Sigmoid colon (tissue), 7 donors: ENCODE results near the gene FHL3. TPM values are rescaled to one million over a fixed set of nuclear protein-coding genes. Genes with fewer than 3 reads are reported as not detected.

Source experiments
- DNase-seq: peaks from one replicate; pipeline ENCODE4 v3.0.0-alpha.2; 2019
- H3K27ac ChIP-seq, 4 donors: fragments of 200-600 bp; sonication (generic); one replicate each; pipeline ENCODE4 v1.5.1; 2016 to 2019; ENCODE audit warnings: mild to moderate bottlenecking in 1 of 4
- H3K27me3 ChIP-seq, 3 donors: fragments of 200-600 bp; sonication (generic); one replicate each; pipeline ENCODE4 v1.5.1; 2019; ENCODE audit warnings: mild to moderate bottlenecking in 1 of 3
- H3K36me3 ChIP-seq, 4 donors: fragments of 200-600 bp; sonication (generic); one replicate each; pipeline ENCODE4 v1.5.1; 2016 to 2019
- H3K4me1 ChIP-seq, 4 donors: fragments of 200-600 bp; sonication (generic); one replicate each; pipeline ENCODE4 v1.5.1; 2017 to 2019
- H3K4me3 ChIP-seq, 4 donors: fragments of 200-600 bp; sonication (generic); one replicate each; pipeline ENCODE4 v1.5.1; 2017 to 2019; ENCODE audit warnings: mild to moderate bottlenecking in 2 of 4, moderate library complexity in 1 of 4
- H3K9me3 ChIP-seq, 4 donors: fragments of 200-600 bp in 3 of 4; sonication (generic) in 3 of 4; one replicate each; pipeline versions ENCODE4 v1.5.1 to v1.6.1; 2013 to 2019
- CTCF ChIP-seq, 4 experiments: fragments of 450-650 bp in 3 of 4; fragments of 200-600 bp in 1 of 4; IDR thresholded peaks; one replicate each; pipeline ENCODE4 v1.5.1; 2016 to 2019; ENCODE audit warnings: antibody characterized with exemption in 4 of 4, mild to moderate bottlenecking in 3 of 4, moderate library complexity in 2 of 4
- EP300 ChIP-seq, 4 donors: sonication (generic); formaldehyde crosslinking; IDR thresholded peaks; one replicate each; pipeline ENCODE4 v1.6.1; 2017; ENCODE audit warnings: antibody characterized with exemption in 4 of 4
- POLR2A ChIP-seq, 2 donors: fragments of 450-650 bp; IDR thresholded peaks; one replicate each; pipeline ENCODE4 v1.6.1; 2016; ENCODE audit warnings: antibody characterized with exemption in 2 of 2, mild to moderate bottlenecking in 2 of 2, moderate library complexity in 2 of 2
- POLR2AphosphoS5 ChIP-seq, 4 donors: sonication (generic); formaldehyde crosslinking; IDR thresholded peaks; one replicate each; pipeline ENCODE4 v1.6.1; 2017; ENCODE audit warnings: antibody characterized with exemption in 4 of 4
- WGBS, 2 donors: extraction: QIAGEN DNeasy Blood & Tissue Kit; methylation state at CpG; one replicate each; pipeline ENCODE4 v1.1.7; 2013; 5-methylcytosine and 5-hydroxymethylcytosine counted together
- intact Hi-C: fragments of 100-400 bp; cut with DNase I; formaldehyde crosslinking; loops from one replicate; pipeline ENCODE4 v1.15.1; 2023
- polyA plus RNA-seq, 3 donors: library from polyadenylated mRNA; stranded (reverse); fragments of 200-250 nt; gene quantifications; one replicate each; pipeline ENCODE4 v1.2.3, GENCODE V29; 2013
- total RNA-seq, 4 donors: library from RNA; depleted of rRNA; stranded (reverse); fragments of >200 nt; gene quantifications; one replicate each; pipeline ENCODE4 v1.1.0, GENCODE V29; 2016
- donor health status: healthy with polysubstance abuse.
- donor health status: Bipolar disorder and iron deficiency.
- donor health status: healthy.

FHL3 gene
- total and polyA plus RNA-seq, 7 donors, result 2.5 to 76.4 (median 38.9) TPM

DNA sequence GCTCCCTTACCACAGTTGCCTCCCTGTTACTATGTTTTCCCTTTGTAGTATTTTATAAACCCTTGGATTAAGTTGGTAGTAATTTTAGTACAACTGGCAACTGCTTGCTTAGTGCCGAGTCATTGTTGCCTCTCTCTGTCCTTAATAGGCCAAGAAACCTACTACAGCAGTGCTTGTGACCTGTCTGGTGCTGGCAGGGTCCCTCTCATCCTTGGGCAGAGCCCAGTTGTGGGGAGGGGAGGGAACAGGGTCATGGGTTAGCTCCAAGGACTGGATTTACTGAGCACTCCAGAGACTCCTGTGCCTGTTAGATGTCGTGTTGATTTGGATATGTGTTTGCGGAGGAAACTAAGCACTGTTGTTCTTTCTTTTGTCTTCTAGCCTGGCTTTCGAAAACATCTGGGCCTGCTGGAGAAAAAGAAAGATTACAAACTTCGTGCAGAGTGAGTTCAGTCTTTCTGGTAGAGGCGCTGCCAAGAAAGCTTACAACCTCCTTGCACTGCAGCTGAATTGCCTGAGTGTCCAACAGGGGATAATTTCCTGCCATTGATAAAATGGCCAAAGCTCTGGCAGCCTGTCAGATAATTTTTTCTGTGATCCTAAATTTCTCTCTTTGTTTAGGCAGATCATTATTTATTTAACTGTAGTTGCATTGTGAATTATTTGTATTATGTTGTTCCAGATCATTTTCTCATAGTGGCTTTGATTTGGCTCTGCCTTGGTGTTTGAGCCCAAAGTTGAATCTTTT is 10.8 kb upstream of the FHL3 start:
- TF ChIP-seq CTCF (IDR thresholded peaks at IDR 0.05) (peak in 1 of 4 experiments; percentile 16), POLR2AphosphoS5 (IDR thresholded peaks at IDR 0.05) (peak in 3 of 4 donors; percentile 35 to 85 (median 47)), POLR2A (IDR thresholded peaks at IDR 0.05) (no peak), EP300 (IDR thresholded peaks at IDR 0.05) (peak in 3 of 4 donors; percentile 10 to 93 (median 46))
- H3K4me1 ChIP-seq, result peaks cover 0 to 53% (median 47%) of the 10 kb centered on the region in 4 donors
- peak; percentile 87 for DNase-seq
- H3K4me3 ChIP-seq, result peak overlapping the region in 1 of 4 donors; percentile 12
- H3K9me3 ChIP-seq, result no peaks in the 10 kb centered on the region
- H3K27ac ChIP-seq, result peak overlapping the region; percentile 74 to 98 (median 96)
- WGBS, 2 donors, result 73 to 76% methylated on average over 6 of the region's 6 CpGs
- H3K27me3 ChIP-seq, result no peaks in the 10 kb centered on the region
- intact Hi-C loops, result loop anchor here (1.0 kb wide), 1 partner anchor 26 kb away; the partner anchor contains the start of gene SF3A3
- H3K36me3 ChIP-seq, result peaks cover 13 to 46% (median 36%) of the 10 kb centered on the region in 4 donors

- DNase-seq, result no peak
- H3K27ac ChIP-seq, result peak overlapping the region; percentile 74 to 98 (median 96)
Observed at GRCh38 chr1:38014724-38015424, 9.6 kb upstream of the FHL3 start.

DNA sequence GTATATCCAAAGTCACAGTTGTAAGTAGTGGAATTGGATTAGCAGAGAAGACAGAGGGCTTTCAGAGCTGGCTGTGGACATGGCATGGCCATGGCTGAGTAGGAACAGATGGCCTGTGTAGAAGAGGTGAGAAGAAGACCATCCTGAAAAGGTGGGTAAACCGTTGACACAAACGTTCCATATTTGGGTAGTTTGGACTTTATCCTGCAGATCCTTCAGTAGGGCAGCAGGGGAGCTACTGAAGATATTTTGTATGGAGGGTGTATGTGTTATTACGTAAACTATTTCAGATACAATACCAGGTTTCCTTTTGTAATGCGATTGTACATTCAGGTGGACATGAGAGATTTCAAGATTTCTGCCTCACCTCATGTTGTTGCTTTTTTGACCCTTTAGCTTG is 8.9 kb upstream of the FHL3 start:
- peaks cover 6 to 27% (median 18%) of the 10 kb centered on the region in 4 donors for H3K36me3 ChIP-seq
- H3K27me3 ChIP-seq, result no peaks in the 10 kb centered on the region
- no peak for DNase-seq
- WGBS, 2 donors, result 55 to 65% methylated on average over 4 of the region's 4 CpGs
- peak overlapping the region; percentile 95 to 98 (median 96) for H3K27ac ChIP-seq
- H3K4me3 ChIP-seq, result peak overlapping the region in 2 of 4 donors; percentile 75 to 85
- H3K9me3 ChIP-seq, result no peaks in the 10 kb centered on the region
- no peak for TF ChIP-seq POLR2AphosphoS5 (IDR thresholded peaks at IDR 0.05)
- TF ChIP-seq POLR2A (IDR thresholded peaks at IDR 0.05), result no peak
- TF ChIP-seq EP300 (IDR thresholded peaks at IDR 0.05), result no peak
- no peak for TF ChIP-seq CTCF (IDR thresholded peaks at IDR 0.05)
- H3K4me1 ChIP-seq, result peaks cover 0 to 53% (median 47%) of the 10 kb centered on the region in 4 donors
- intact Hi-C loops, result no loop called here

More at GRCh38 chr1:38014724-38015424, 9.6 kb upstream of the FHL3 start:
- Histone ChIP-seq H3K4me3 (no peak overlapping the region), H3K36me3 (peaks cover 12 to 34% (median 25%) of the 10 kb centered on the region in 4 donors), H3K9me3 (no peaks in the 10 kb centered on the region), H3K4me1 (peaks cover 0 to 53% (median 47%) of the 10 kb centered on the region in 4 donors), H3K27me3 (no peaks in the 10 kb centered on the region)
- no peak for TF ChIP-seq CTCF (IDR thresholded peaks at IDR 0.05)
- no peak for TF ChIP-seq POLR2A (IDR thresholded peaks at IDR 0.05)
- 75 to 89% methylated on average over 11 of the region's 11 CpGs for WGBS, 2 donors
- intact Hi-C loops, result no loop called here

- Histone ChIP-seq H3K36me3 (peaks cover 6 to 17% (median 12%) of the 10 kb centered on the region in 4 donors), H3K4me3 (peak overlapping the region; percentile 75 to 92 (median 84)), H3K4me1 (peaks cover 0 to 51% (median 46%) of the 10 kb centered on the region in 4 donors), H3K27ac (peak overlapping the region; percentile 95 to 98 (median 96)), H3K27me3 (no peaks in the 10 kb centered on the region), H3K9me3 (no peaks in the 10 kb centered on the region)
- 9 to 19% methylated on average over 4 of the region's 4 CpGs for WGBS, 2 donors
- TF ChIP-seq EP300 (IDR thresholded peaks at IDR 0.05), result no peak
- TF ChIP-seq POLR2A (IDR thresholded peaks at IDR 0.05), result no peak
- TF ChIP-seq POLR2AphosphoS5 (IDR thresholded peaks at IDR 0.05), result no peak
- no peak for TF ChIP-seq CTCF (IDR thresholded peaks at IDR 0.05)
- intact Hi-C loops, result no loop called here
- DNase-seq, result no peak
Observed at GRCh38 chr1:38013227-38013622, 7.9 kb upstream of the FHL3 start.
